Endothelial cell of umbilical vein (primary cell): Measurements from ENCODE around the gene CNTNAP2. TPM values are rescaled to one million over a fixed set of nuclear protein-coding genes. Genes with fewer than 3 reads are reported as not detected.

Experiments
- BruUV-seq: library from RNA; stranded (reverse); fragments of 400-500 nt; replicated peaks from 2 replicates; lab custom pipeline; 2021; lab: Mats Ljungman, UMichigan
- CTCF ChIA-PET: fragments of 300-600, 350-600 bp; sonication (Branson Sonifier 250); formaldehyde crosslinking; loops from one replicate; lab custom pipeline; 2021; ENCODE audit warnings: antibody characterized with exemption, inconsistent platforms; lab: Charles Lee
- POLR2A ChIA-PET: fragments of 300-600, 350-600 bp; sonication (Branson Sonifier 250); formaldehyde crosslinking; loops from one replicate; lab custom pipeline; 2021; ENCODE audit warnings: antibody characterized with exemption, inconsistent platforms; lab: Charles Lee
- DNase-seq: peaks from one replicate; pipeline ENCODE4 v3.0.0-alpha.2; 2011; ENCODE audit warnings: low read depth, low spot score
- FAIRE-seq: peaks from 2 replicates; lab custom pipeline; 2011; peaks lifted over from hg19 to GRCh38; lab: Jason Lieb, UNC
- H2AFZ ChIP-seq: 2 replicates; pipeline ENCODE4 v1.6.0; 2012; ENCODE audit warnings: low read depth, low read length, control low read depth, inconsistent platforms
- H3K27ac ChIP-seq: 2 replicates; pipeline ENCODE4 v1.5.1; 2011; ENCODE audit warnings: low read depth, mild to moderate bottlenecking, control low read depth, low read length, moderate library complexity; ENCODE audit not compliant: insufficient read depth
- H3K27me3 ChIP-seq, 2 experiments: 2 replicates each; pipeline versions ENCODE4 v1.6.0 to v1.6.1; 2011; ENCODE audit warnings: low read length in 2 of 2, mixed read lengths in 1 of 2; ENCODE audit not compliant: control insufficient read depth in 2 of 2, insufficient read depth in 2 of 2
- H3K36me3 ChIP-seq, 2 experiments: 2 replicates in 1 of 2; 3 replicates in 1 of 2; pipeline ENCODE4 v1.5.1; 2011; ENCODE audit warnings: low read length in 2 of 2, mild to moderate bottlenecking in 1 of 2, moderate library complexity in 1 of 2; ENCODE audit not compliant: control insufficient read depth in 2 of 2, insufficient read depth in 2 of 2; ENCODE audit errors: extremely low read depth in 1 of 2
- H3K4me1 ChIP-seq: 3 replicates; pipeline ENCODE4 v1.5.1; 2011; ENCODE audit warnings: mild to moderate bottlenecking, low read length; ENCODE audit not compliant: control insufficient read depth, insufficient read depth; ENCODE audit errors: extremely low read depth
- H3K4me2 ChIP-seq: 2 replicates; pipeline ENCODE4 v1.6.1; 2011; ENCODE audit warnings: low read length, control low read depth, mixed read lengths; ENCODE audit not compliant: insufficient read depth
- H3K4me3 ChIP-seq, 3 experiments: fragments of 200-600 bp in 1 of 3; sonication (generic), shearing (Covaris generic) in 1 of 3; replicated peaks in 1 of 3; 2 replicates each; pipeline ENCODE4 v1.5.1; 2011 to 2016; ENCODE audit warnings: control low read depth in 3 of 3, low read length in 3 of 3, mild to moderate bottlenecking in 2 of 3, inconsistent platforms in 1 of 3, low read depth in 1 of 3, moderate library complexity in 1 of 3; ENCODE audit not compliant: insufficient read depth in 1 of 3
- H3K79me2 ChIP-seq: 2 replicates; pipeline ENCODE4 v1.6.0; 2012; ENCODE audit warnings: low read length, inconsistent platforms; ENCODE audit not compliant: control insufficient read depth, insufficient read depth
- H3K9ac ChIP-seq: replicated peaks from 2 replicates; pipeline ENCODE3; 2011; ENCODE audit warnings: low read length, control low read depth; ENCODE audit not compliant: insufficient read depth; ENCODE audit errors: extremely low read depth
- H3K9me1 ChIP-seq: replicated peaks from 3 replicates; pipeline ENCODE4 v1.6.0; 2011; ENCODE audit warnings: mild to moderate bottlenecking, low read length; ENCODE audit not compliant: control insufficient read depth, insufficient read depth; ENCODE audit errors: extremely low read depth
- H3K9me3 ChIP-seq: replicated peaks from 2 replicates; pipeline ENCODE4 v1.5.1; 2012; ENCODE audit warnings: low read length, inconsistent platforms; ENCODE audit not compliant: control insufficient read depth, insufficient read depth
- H4K20me1 ChIP-seq: replicated peaks from 2 replicates; pipeline ENCODE3; 2011; ENCODE audit warnings: mild to moderate bottlenecking, low read length; ENCODE audit not compliant: control insufficient read depth, insufficient read depth; ENCODE audit errors: extremely low read depth
- CTCF ChIP-seq, 2 donors: IDR thresholded peaks; 1 replicate in 1 of 2; 2 replicates in 1 of 2; pipeline ENCODE4 v1.5.1; 2011; ENCODE audit warnings: low read length in 2 of 2, mild to moderate bottlenecking in 2 of 2, moderate library complexity in 2 of 2, control low read depth in 1 of 2, inconsistent platforms in 1 of 2, low read depth in 1 of 2; ENCODE audit not compliant: insufficient read depth in 1 of 2; ENCODE audit errors: extremely low read depth in 1 of 2
- EZH2 ChIP-seq: IDR thresholded peaks from 2 replicates; pipeline ENCODE4 v1.6.1; 2012; ENCODE audit warnings: borderline replicate concordance, low read depth, mild to moderate bottlenecking, moderate library complexity, low read length, inconsistent platforms; ENCODE audit not compliant: severe bottlenecking
- FOS ChIP-seq: IDR thresholded peaks from 2 replicates; pipeline ENCODE4 v1.6.1; 2011; ENCODE audit warnings: mild to moderate bottlenecking, low read length, moderate library complexity, borderline replicate concordance; ENCODE audit not compliant: insufficient read depth
- GATA2 ChIP-seq: IDR thresholded peaks from 2 replicates; pipeline ENCODE4 v1.7.0; 2011; ENCODE audit warnings: low read depth, mild to moderate bottlenecking, moderate library complexity, mixed read lengths, low read length; ENCODE audit not compliant: insufficient read length, insufficient read depth
- JUN ChIP-seq: IDR thresholded peaks from 2 replicates; pipeline ENCODE4 v1.6.1; 2011; ENCODE audit warnings: borderline replicate concordance, low read depth; ENCODE audit not compliant: insufficient read length, insufficient read depth
- MAX ChIP-seq: IDR thresholded peaks from 2 replicates; pipeline ENCODE4 v1.6.1; 2011; ENCODE audit not compliant: insufficient read depth, insufficient read length
- MYC ChIP-seq: IDR thresholded peaks from one replicate; pipeline ENCODE4 v1.6.1; 2011; ENCODE audit warnings: mild to moderate bottlenecking, low read depth, low read length
- POLR2A ChIP-seq: IDR thresholded peaks from 2 replicates; pipeline ENCODE4 v1.6.1; 2012; ENCODE audit warnings: low read depth, mild to moderate bottlenecking, control low read depth, low read length
- POLR2AphosphoS5 ChIP-seq: IDR thresholded peaks from 2 replicates; pipeline ENCODE4 v1.6.1; 2012; ENCODE audit warnings: low read depth, mild to moderate bottlenecking, control low read depth, low read length, moderate library complexity; ENCODE audit not compliant: insufficient read depth
- dilution Hi-C: fragments of 300-500 bp; cut with MboI; formaldehyde crosslinking; loops from one replicate; pipeline ENCODE4 v1.15.0; 2019; ENCODE audit warnings: low sequenced_read_pairs; ENCODE audit not compliant: extremely low pct_ligation_motif_present
- intact Hi-C: fragments of 100-400 bp; cut with micrococcal nuclease; formaldehyde crosslinking; loops from one replicate; pipeline ENCODE4 v1.10.0; 2022
- polyA plus RNA-seq, 4 experiments: library from polyadenylated mRNA; depleted of rRNA in 3 of 4; stranded (reverse) in 3 of 4; unstranded in 1 of 4; fragments of >200 nt; gene quantifications; 2 replicates each; pipeline versions ENCODE4 v1.2.1 to v1.2.3, GENCODE V29; 2011 to 2012; ENCODE audit warnings: missing spikeins in 1 of 4
- total RNA-seq: library from RNA; stranded (reverse); gene quantifications from 2 replicates; pipeline ENCODE4 v1.2.3, GENCODE V29; 2021

CNTNAP2 gene
- total and polyA plus RNA-seq, 2 donors (not counting 3 experiments of a cell fraction or from before 2014, with no cell fraction given), result not detected

- no peaks in the 10 kb centered on the region for H4K20me1 ChIP-seq
- dilution Hi-C loops, result no loop called here
- H3K9ac ChIP-seq, result no peak overlapping the region
- no peak for TF ChIP-seq MAX
- TF ChIP-seq FOS, result no peak
- no peak for TF ChIP-seq POLR2A
- no peak for TF ChIP-seq EZH2
- TF ChIP-seq POLR2AphosphoS5, result no peak
- no peak for TF ChIP-seq MYC
- no peak for TF ChIP-seq JUN
- no peak for TF ChIP-seq CTCF (IDR thresholded peaks at IDR 0.05; ENCODE audit: extremely low read depth in 1 of 2, insufficient read depth in 1 of 2, low read depth in 1 of 2, low read length in 2 of 2)
- TF ChIP-seq GATA2, result no peak
- no peaks in the 10 kb centered on the region for H3K27me3 ChIP-seq
- POLR2A ChIA-PET, result no interaction called here
- no peak overlapping the region for H2AFZ ChIP-seq
- intact Hi-C loops, result no loop called here
- H3K4me3 ChIP-seq, result no peak overlapping the region
- no peaks in the 10 kb centered on the region for H3K79me2 ChIP-seq
- no TSS peak for BruUV-seq
- H3K9me3 ChIP-seq, result peaks cover 7% of the 10 kb centered on the region
- H3K4me2 ChIP-seq, result no peak overlapping the region
- H3K9me1 ChIP-seq, result no peaks in the 10 kb centered on the region
- H3K36me3 ChIP-seq, result no peaks in the 10 kb centered on the region
- DNase-seq (no peak), FAIRE-seq (no peak)
- no peaks in the 10 kb centered on the region for H3K4me1 ChIP-seq
- CTCF ChIA-PET, result no interaction called here
- no peak overlapping the region for H3K27ac ChIP-seq
Measured at GRCh38 chr7:147759327-147759943, 1642.8 kb downstream of the CNTNAP2 start.
